Coronary artery (tissue), 2 donors: ENCODE results near the gene ASTN1.

Experiments used
- DNase-seq: peaks from one replicate; pipeline ENCODE4 v3.0.0-alpha.2; 2017; ENCODE audit warnings: low spot score
- H3K27ac ChIP-seq, 2 donors: fragments of 200-600 bp; sonication (generic); one replicate each; pipeline ENCODE4 v1.5.1; 2016 to 2019
- H3K4me3 ChIP-seq: fragments of 200-600 bp; sonication (generic); 2 replicates; pipeline ENCODE4 v1.5.1; 2016; ENCODE audit warnings: mild to moderate bottlenecking, moderate library complexity
- TF ChIP-seq, protein P1 (sequence below): fragments of 200-600 bp; sonication (generic); IDR thresholded peaks from one replicate; pipeline ENCODE4 v1.5.1; 2019; ENCODE audit warnings: antibody characterized with exemption

The ASTN1 gene

DNA sequence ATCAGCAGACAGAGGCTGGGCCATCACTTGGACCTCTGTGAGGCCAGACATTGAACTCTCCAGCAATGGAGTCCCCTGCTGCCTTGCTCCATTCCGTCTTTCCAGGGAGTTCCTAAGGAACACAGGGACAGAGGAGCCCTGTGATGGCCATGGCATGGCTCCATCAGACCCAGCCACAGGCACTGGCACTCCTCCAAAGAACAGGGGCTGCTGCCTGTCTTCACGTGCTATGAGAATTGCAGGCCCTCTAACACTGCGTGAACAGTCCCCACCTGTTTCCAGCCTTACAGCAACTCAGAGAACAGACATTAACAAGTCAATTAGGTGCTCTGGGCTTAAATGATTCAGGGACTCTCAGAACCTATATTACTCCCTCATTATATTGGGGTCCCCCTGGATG is 140.8 kb downstream of the ASTN1 start:
- no peak for DNase-seq
- Histone ChIP-seq H3K4me3 (no peak overlapping the region), H3K27ac (no peak overlapping the region)
- TF ChIP-seq, protein P1, sequence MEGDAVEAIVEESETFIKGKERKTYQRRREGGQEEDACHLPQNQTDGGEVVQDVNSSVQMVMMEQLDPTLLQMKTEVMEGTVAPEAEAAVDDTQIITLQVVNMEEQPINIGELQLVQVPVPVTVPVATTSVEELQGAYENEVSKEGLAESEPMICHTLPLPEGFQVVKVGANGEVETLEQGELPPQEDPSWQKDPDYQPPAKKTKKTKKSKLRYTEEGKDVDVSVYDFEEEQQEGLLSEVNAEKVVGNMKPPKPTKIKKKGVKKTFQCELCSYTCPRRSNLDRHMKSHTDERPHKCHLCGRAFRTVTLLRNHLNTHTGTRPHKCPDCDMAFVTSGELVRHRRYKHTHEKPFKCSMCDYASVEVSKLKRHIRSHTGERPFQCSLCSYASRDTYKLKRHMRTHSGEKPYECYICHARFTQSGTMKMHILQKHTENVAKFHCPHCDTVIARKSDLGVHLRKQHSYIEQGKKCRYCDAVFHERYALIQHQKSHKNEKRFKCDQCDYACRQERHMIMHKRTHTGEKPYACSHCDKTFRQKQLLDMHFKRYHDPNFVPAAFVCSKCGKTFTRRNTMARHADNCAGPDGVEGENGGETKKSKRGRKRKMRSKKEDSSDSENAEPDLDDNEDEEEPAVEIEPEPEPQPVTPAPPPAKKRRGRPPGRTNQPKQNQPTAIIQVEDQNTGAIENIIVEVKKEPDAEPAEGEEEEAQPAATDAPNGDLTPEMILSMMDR = no peak

DNA sequence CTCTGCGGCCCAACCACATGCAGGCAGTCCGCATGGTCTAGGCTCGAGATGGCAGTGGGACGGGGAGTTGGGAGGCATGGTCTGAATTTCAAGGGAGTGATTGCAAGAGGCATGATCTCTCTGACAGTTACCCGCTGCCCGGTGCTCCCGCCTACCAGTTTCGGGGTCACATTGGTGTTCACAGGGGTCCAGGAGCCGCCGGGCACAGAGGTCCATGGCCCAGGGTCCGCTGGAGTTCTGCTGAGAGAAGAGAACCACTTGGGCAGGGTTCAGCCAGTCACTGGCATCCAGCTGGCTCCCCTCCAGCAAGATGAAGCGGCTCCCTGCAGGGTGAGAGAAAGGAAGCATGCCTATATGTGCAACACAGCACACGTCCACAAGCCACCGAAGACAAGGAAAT is 141.3 kb downstream of the ASTN1 start:
- TF ChIP-seq, protein P1 = no peak
- no peak overlapping the region for H3K4me3 ChIP-seq
- no peak overlapping the region for H3K27ac ChIP-seq
- no peak for DNase-seq

DNA sequence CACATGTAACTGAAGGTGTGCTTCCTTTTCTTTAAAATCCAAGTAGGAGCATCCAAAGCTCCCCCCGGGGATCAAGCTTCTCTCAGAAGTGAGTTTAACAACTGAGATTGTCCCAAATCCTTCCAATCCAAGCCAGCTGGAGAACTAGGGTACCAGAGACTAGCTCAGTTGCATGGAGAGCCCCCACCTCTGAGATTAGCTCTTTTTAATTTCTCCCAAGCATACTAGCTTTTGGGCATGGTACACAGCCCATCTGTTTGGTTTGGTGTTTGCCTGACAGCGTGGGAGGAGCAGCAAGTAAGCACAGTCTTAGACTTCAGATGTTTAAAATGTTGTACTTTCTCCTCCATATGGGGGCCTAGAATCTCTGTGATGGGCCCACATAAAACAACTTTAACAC is 142.8 kb downstream of the ASTN1 start:
- H3K4me3 ChIP-seq = no peak overlapping the region
- TF ChIP-seq, protein P1 = no peak
- no peak for DNase-seq
- H3K27ac ChIP-seq = no peak overlapping the region

DNA sequence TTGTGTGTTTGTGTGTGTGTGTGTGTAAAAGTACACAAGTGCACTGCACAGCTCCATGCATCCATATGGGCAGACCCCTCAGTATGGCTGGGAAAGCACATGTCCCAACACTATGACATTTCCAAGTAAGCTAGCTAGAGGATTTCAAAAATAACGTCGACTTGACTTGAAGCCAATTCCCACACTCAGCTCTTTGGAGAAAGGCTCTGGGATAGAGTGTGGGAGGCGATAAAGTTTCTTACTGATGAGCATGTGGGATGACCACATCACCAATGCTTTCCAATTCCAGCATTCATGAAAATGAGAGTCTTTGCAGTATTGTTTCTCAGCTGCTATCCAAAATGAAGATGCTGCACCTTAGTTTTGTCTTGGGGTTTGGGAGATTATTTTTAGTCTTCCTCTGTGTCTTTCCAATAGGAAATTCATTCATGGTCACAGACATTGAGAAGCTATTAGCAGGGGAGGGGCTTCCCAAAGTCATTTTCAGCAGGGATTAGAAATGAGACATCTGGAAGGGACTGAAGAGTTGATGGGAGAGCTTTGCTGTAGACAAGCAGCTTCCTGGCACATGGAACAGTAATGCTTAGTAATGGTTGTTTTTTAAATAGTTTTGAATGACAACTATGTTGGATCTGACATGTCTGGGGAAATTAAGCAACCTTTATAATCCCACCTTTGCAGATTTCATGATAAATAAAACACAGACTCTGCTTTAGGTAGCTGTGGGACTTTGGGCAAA is 143.5 kb downstream of the ASTN1 start:
- H3K4me3 ChIP-seq = no peak overlapping the region
- H3K27ac ChIP-seq = no peak overlapping the region
- DNase-seq = no peak
- TF ChIP-seq, protein P1 = no peak

DNA sequence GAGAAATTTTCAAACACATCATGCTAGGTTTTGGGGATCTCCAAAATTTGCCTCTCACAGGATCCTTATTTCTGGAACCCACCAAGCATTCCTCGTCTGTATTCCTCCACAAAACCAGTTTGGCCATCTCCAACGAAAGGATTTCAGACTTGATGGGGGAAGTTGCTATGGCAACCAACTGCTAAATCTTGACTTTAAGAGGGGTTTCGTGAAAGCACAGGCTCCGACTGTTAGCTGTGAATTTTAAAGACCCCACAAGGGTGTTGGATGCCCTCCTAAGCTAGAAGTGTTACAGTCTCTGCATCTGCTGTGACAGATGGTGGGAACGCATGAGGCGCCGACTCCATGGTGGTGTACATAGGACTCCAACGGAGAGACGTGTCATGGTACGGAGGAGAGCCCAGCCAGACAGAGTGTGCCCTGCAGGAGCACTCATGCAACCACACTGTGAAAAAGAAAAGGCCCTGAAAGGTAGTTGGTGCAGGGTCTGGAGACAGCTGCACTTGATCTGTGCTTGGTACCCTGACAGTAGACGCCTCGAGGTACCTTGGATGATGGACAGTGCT is 147.1 kb downstream of the ASTN1 start:
- no peak overlapping the region for H3K4me3 ChIP-seq
- DNase-seq = no peak
- no peak overlapping the region for H3K27ac ChIP-seq
- TF ChIP-seq, protein P1 = no peak

DNA sequence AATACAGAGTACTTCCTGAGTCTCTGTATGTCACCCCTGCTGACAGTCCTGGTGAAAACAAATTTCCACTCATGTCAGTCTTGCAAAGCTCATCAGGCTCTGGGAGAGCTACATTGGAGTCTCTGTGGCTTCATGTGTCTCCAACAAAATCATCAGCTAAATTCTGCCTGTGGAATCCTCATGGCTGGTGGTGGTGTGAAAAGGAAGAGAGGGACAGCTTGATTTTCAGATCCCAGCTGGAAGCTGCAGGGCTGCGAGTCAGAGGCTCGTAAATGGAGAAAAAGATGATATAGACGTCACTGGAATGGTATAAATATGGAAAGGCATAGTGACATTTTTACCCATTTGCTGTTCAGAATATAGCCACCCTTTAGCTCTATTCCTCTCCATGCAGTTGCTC is 150.2 kb downstream of the ASTN1 start:
- TF ChIP-seq, protein P1 = no peak
- no peak for DNase-seq
- no peak overlapping the region for H3K4me3 ChIP-seq
- no peak overlapping the region for H3K27ac ChIP-seq

DNA sequence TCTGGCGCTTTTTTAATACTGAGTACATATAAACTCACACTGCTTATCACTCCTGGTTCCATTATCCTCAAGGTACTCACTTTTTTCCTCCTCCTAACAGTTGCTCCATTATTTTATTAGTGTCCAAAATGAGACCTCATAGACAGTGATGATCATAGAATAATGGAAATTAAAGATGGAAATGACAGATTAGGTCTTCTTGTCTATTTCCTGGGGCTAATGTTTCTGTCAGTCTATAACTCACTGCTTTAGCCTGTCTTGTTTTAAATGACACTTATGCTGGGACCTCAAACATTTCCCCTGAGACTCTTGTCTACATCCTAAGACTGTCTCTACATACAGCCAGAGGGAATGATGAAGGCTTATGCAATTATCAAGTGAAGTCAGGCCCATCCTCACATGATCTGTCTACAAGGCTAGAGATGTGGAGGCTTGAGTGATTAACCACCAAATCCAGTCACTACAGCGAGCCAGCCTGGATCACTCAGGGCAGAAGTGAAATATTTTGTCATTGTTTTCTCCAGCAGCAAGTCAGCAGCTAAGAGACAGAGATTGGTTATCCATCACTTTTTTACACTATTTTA is 152.1 kb downstream of the ASTN1 start:
- DNase-seq = no peak
- H3K4me3 ChIP-seq = no peak overlapping the region
- TF ChIP-seq, protein P1 = no peak
- H3K27ac ChIP-seq = no peak overlapping the region
